Heart left ventricle (tissue), 16 donors: Measurements from ENCODE around the gene ITPR3. TPM values are rescaled to one million over a fixed set of nuclear protein-coding genes. Genes with fewer than 3 reads are reported as not detected.

Experiments
- ATAC-seq, 4 donors: fragments of 200-7000 bp; cut with Tn5 transposase; one replicate each; pipeline ENCODE4 v1.9.1; 2020 to 2022; ENCODE audit warnings: moderate library complexity in 4 of 4, mild to moderate bottlenecking in 3 of 4, moderate number of reproducible peaks in 1 of 4
- DNase-seq, 5 donors: peaks; one replicate each; pipeline ENCODE4 v3.0.0-alpha.2; 2020
- H3K27ac ChIP-seq, 12 donors: fragments of 200-600 bp; sonication (generic) in 4 of 12; one replicate each; pipeline versions ENCODE4 v1.5.0 to v1.8.0; 2016 to 2022; ENCODE audit warnings: mild to moderate bottlenecking in 2 of 12
- H3K27me3 ChIP-seq, 9 donors: fragments of 200-600 bp; sonication (generic) in 2 of 9; one replicate each; pipeline versions ENCODE4 v1.5.1 to v1.8.0; 2016 to 2022; ENCODE audit warnings: mild to moderate bottlenecking in 3 of 9
- H3K36me3 ChIP-seq, 9 donors: fragments of 200-600 bp; sonication (generic) in 2 of 9; one replicate each; pipeline versions ENCODE4 v1.5.0 to v1.8.0; 2018 to 2022; ENCODE audit warnings: mild to moderate bottlenecking in 2 of 9
- H3K4me1 ChIP-seq, 12 donors: fragments of 200-600 bp; sonication (generic) in 4 of 12; one replicate each; pipeline versions ENCODE4 v1.5.0 to v1.8.0; 2016 to 2022; ENCODE audit warnings: mild to moderate bottlenecking in 3 of 12
- H3K4me3 ChIP-seq, 12 donors: fragments of 200-600 bp; sonication (generic) in 4 of 12; one replicate each; pipeline versions ENCODE4 v1.5.0 to v1.8.0; 2017 to 2022; ENCODE audit warnings: mild to moderate bottlenecking in 9 of 12, moderate library complexity in 4 of 12
- H3K9me3 ChIP-seq, 12 donors: fragments of 200-600 bp; sonication (generic) in 4 of 12; one replicate each; pipeline versions ENCODE4 v1.5.0 to v1.8.0; 2016 to 2022; ENCODE audit warnings: mild to moderate bottlenecking in 1 of 12
- CTCF ChIP-seq, 12 donors: fragments of 200-600 bp; sonication (generic) in 4 of 12; IDR thresholded peaks; one replicate each; pipeline versions ENCODE4 v1.5.0 to v1.8.0; 2018 to 2022; ENCODE audit warnings: antibody characterized with exemption in 12 of 12, mild to moderate bottlenecking in 5 of 12
- POLR2A ChIP-seq, 2 donors: fragments of 450-650 bp; IDR thresholded peaks; one replicate each; pipeline ENCODE4 v1.6.1; 2017; ENCODE audit warnings: antibody characterized with exemption in 2 of 2, mild to moderate bottlenecking in 2 of 2, moderate library complexity in 2 of 2
- WGBS, 4 donors: extraction: QIAGEN DNeasy Blood & Tissue Kit in 2 of 4; methylation state at CpG; one replicate each; pipeline versions ENCODE4 v1.1.5 to v1.1.7; 2013 to 2018; 5-methylcytosine and 5-hydroxymethylcytosine counted together
- intact Hi-C, 10 donors: fragments of 100-400 bp; cut with DNase I; formaldehyde crosslinking; loops; one replicate each; pipeline versions ENCODE4 v1.11.1 to v1.14.2; 2022
- polyA plus RNA-seq, 2 donors: library from polyadenylated mRNA; stranded (reverse); fragments of 200-250 nt; gene quantifications; one replicate each; pipeline ENCODE4 v1.2.3, GENCODE V29; 2013
- total RNA-seq, 9 donors: library from RNA; depleted of rRNA in 2 of 9; stranded (reverse); fragments of >200 nt in 2 of 9; fragmentation: NEBNext Ultra II Directional in 3 of 9; extraction: Animal tissue kit (Norgen Biotek cat#: 25700) in 3 of 9; gene quantifications; one replicate each; pipeline versions ENCODE4 v1.1.0 to v1.2.4, GENCODE V29; 2016 to 2023
- donor health status: ischemic (EF 13 %, LVEDD 7.1; RV severe dilation, severe dysfunction).
- donor health status: healthy with polysubstance abuse.
- donor health status: DM: no; HTN: yes; CAD: no.
- donor health status: DM: no; HTN: no; CAD: no.
- donor health status: ischemic (EF 25% LVEDD 6.9; RV normal size, moderate dysfunction).
- donor health status: ischemic (EF 25% LVEDD 5.7; RV mildly dilated, moderate dysfunction).
- donor health status: healthy.
- donor health status: DM: yes; HTN: yes; CAD: no.
- donor health status: ischemic (EF 35%, LVEDD 5.7; RV mildly dilated, moderate dysfunction).
- donor health status: nonischemic (EF 11% LVEDD 7.7; RV severe dilation, severe dysfunction).
- donor health status: DM: yes; HTN: yes; CAD: no.
- donor health status: PGD.
- donor health status: ischemic (EF 29% LVEDD 5.4; RV normal size, mild dysfunction).
- donor health status: nonischemic (EF 23%, LVEDD 6.1; RV moderate dilation, normal function).

Gene ITPR3
- total and polyA plus RNA-seq, 11 donors: 4.8 to 33.5 (median 7.8) TPM

- ATAC-seq (no peak), DNase-seq (peak in 1 of 5 donors; percentile 44)
- WGBS, 4 donors: 66 to 76% (median 69%) methylated on average over 14 to 17 of the region's 17 CpGs
- no peaks in the 10 kb centered on the region for H3K27me3 ChIP-seq
- no peak overlapping the region for H3K4me3 ChIP-seq
- H3K4me1 ChIP-seq: peaks cover 0 to 13% (median 6%) of the 10 kb centered on the region in 12 donors
- intact Hi-C loops: no loop called here
- H3K36me3 ChIP-seq: peaks cover 0 to 72% (median 30%) of the 10 kb centered on the region in 9 donors
- TF ChIP-seq POLR2A (IDR thresholded peaks at IDR 0.05) (no peak), CTCF (IDR thresholded peaks at IDR 0.05) (no peak)
- H3K9me3 ChIP-seq: no peaks in the 10 kb centered on the region
- no peak overlapping the region for H3K27ac ChIP-seq
Measured at GRCh38 chr6:33668914-33669313, 47.8 kb downstream of the ITPR3 start.

- H3K4me1 ChIP-seq: peaks cover 0 to 13% (median 6%) of the 10 kb centered on the region in 12 donors
- ATAC-seq (no peak), DNase-seq (no peak)
- intact Hi-C loops: loop anchor here in 4 of 10 donors (2.0 to 10.0 kb wide), 4 partner anchors 38 to 85 kb away; partner anchors contain the start of gene BAK1 (in 1 of the 4)
- H3K27me3 ChIP-seq: no peaks in the 10 kb centered on the region
- peaks cover 0 to 74% (median 39%) of the 10 kb centered on the region in 9 donors for H3K36me3 ChIP-seq
- no peak for TF ChIP-seq POLR2A (IDR thresholded peaks at IDR 0.05)
- no peak for TF ChIP-seq CTCF (IDR thresholded peaks at IDR 0.05)
- no peak overlapping the region for H3K4me3 ChIP-seq
- no peaks in the 10 kb centered on the region for H3K9me3 ChIP-seq
- no peak overlapping the region for H3K27ac ChIP-seq
- 91 to 96% (median 95%) methylated on average over 16 to 21 of the region's 21 CpGs for WGBS, 4 donors
Measured at GRCh38 chr6:33670086-33670660, 49.1 kb downstream of the ITPR3 start.

GRCh38 chr6:33670971-33671743, 50.0 kb downstream of the ITPR3 start:
- peaks cover 0 to 67% (median 40%) of the 10 kb centered on the region in 9 donors for H3K36me3 ChIP-seq
- no peak for ATAC-seq
- no peak for DNase-seq
- TF ChIP-seq CTCF (IDR thresholded peaks at IDR 0.05): no peak
- TF ChIP-seq POLR2A (IDR thresholded peaks at IDR 0.05): no peak
- no peak overlapping the region for H3K4me3 ChIP-seq
- no peaks in the 10 kb centered on the region for H3K27me3 ChIP-seq
- peaks cover 0 to 13% (median 6%) of the 10 kb centered on the region in 12 donors for H3K4me1 ChIP-seq
- intact Hi-C loops: loop anchor here in 4 of 10 donors (2.0 to 10.0 kb wide), 4 partner anchors 39 to 86 kb away; partner anchors contain the start of gene BAK1 (in 1 of the 4)
- WGBS, 4 donors: 60 to 73% (median 68%) methylated on average over 21 to 30 of the region's 30 CpGs
- H3K27ac ChIP-seq: no peak overlapping the region
- no peaks in the 10 kb centered on the region for H3K9me3 ChIP-seq

GRCh38 chr6:33671744-33672072, 50.6 kb downstream of the ITPR3 start:
- TF ChIP-seq POLR2A (IDR thresholded peaks at IDR 0.05) (no peak), CTCF (IDR thresholded peaks at IDR 0.05) (no peak)
- H3K4me3 ChIP-seq: no peak overlapping the region
- DNase-seq: no peak
- peaks cover 0 to 13% (median 6%) of the 10 kb centered on the region in 12 donors for H3K4me1 ChIP-seq
- intact Hi-C loops: loop anchor here in 8 of 10 donors (2.0 to 10.0 kb wide), 7 partner anchors 39 to 87 kb away; partner anchors contain the start of gene BAK1 (in 1 of the 8)
- H3K27ac ChIP-seq: no peak overlapping the region
- peaks cover 0 to 69% (median 44%) of the 10 kb centered on the region in 9 donors for H3K36me3 ChIP-seq
- 93 to 97% (median 94%) methylated on average over 3 of the region's 3 CpGs for WGBS, 4 donors
- ATAC-seq: no peak
- no peaks in the 10 kb centered on the region for H3K27me3 ChIP-seq
- no peaks in the 10 kb centered on the region for H3K9me3 ChIP-seq
